SH-SY5Y (cell line): Measurements from ENCODE around the gene PFKFB2.

ENCODE experiments used
- GATA2 ChIP-seq: IDR thresholded peaks from 2 replicates; pipeline ENCODE4 v1.6.1; 2011; ENCODE audit warnings: mild to moderate bottlenecking, low read depth, low read length
- GATA3 ChIP-seq: IDR thresholded peaks from 2 replicates; pipeline ENCODE4 v1.6.1; 2011; ENCODE audit warnings: low read depth, mild to moderate bottlenecking, low read length, moderate library complexity

Gene PFKFB2

GRCh38 chr1:207027921-207028320 is 25.2 kb upstream of the PFKFB2 start:
- TF ChIP-seq GATA3 (no peak), GATA2 (no peak)

DNA sequence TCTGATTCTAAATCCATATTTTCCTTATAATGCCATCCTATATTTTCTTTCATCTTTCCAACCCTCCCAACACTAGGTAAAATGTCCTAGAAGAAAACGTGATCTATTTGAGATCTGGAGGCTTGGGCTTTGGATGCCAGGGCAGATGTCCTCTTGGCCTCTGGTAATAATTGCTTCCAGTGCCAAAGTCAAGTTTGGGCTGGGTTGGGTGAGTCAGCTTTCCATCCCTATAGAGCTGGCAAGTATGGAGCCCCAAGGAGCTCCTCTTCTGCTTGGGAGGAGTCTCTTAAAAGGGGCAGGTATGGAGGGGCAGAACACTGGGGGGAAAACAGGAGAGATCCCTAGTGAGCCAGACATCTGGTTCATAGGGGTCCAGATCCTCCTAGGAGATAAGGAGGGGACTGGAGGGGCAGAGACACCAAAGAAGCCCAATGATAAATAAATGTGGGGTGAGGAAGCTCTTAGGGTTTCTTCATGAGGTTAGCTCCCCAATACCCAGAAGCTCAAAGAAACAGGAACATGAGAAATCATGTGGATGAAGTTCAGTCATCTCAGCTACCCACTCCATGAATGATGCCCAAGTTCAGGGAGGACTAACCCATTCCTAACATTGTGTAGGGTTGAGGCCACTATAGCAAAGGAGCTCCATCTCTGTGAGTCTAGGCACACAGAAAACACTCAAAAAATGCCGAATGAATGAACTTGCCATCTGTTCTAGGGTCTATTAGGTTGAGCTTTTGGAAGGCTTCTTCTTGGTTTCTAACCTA is 24.0 kb upstream of the PFKFB2 start:
- TF ChIP-seq GATA3 (no peak), GATA2 (no peak)

DNA sequence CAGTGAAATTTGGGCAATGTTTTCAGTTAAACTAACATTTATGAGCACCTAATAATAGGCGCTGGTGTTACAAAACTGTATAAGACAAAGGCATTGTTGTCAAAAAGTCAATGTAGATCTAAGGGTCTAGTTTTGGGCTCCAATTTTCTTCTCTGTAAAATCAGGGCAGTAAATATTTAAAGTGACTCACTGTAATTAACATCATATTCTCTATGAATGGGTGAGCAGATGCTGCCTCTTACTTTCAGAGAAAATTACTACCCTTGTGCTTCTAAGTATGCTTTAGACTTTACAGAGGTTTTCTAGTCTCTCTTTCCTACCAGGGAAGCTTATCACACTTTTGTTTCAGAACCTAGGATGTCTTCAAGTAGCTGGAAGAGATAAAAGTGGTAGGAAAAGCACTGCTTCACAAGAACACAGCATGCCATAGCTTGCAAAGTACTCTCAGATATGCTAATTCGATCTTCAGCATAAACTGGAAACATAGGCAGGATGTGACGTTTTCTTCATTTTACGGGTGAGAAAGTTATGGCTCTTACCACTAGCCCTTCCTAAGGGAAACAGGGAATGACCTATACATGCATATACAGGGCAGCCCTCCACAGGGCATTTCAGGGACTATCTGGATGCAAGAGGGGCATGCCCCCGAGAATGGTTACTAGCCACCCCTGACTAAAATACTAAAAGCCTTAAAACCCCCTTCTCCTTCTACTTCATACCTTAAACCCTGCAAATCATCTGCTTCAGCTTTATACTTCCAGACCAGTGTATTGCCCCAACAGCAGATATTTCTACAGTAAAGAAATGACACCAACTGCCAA is 23.2 kb upstream of the PFKFB2 start:
- TF ChIP-seq GATA2 (no peak), GATA3 (no peak)

- TF ChIP-seq GATA3 (no peak), GATA2 (no peak)
Measured at GRCh38 chr1:207030522-207031009, 22.5 kb upstream of the PFKFB2 start.

DNA sequence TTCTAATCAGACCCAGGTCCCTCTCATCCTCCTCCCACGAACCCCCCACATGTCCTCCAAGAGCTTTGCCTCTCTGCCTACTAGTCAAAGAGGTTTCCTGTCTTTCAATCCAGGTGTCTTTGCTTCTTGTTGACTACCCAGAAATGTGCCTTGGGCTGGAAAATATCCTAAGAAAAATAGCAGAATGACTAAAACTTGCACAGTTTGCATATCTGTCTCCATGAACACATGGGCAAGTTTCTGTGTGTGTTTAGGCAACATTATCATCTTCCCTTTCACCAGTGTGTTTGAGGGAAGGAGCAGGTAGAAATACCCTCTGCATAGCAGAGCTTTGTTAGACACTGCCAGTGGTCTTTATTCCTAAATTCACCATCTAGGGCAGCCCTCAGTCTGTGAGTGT is 22.1 kb upstream of the PFKFB2 start:
- no peak for TF ChIP-seq GATA3

GRCh38 chr1:207031632-207032264 is 21.3 kb upstream of the PFKFB2 start:
- TF ChIP-seq GATA3, result no peak
- TF ChIP-seq GATA2, result no peak

DNA sequence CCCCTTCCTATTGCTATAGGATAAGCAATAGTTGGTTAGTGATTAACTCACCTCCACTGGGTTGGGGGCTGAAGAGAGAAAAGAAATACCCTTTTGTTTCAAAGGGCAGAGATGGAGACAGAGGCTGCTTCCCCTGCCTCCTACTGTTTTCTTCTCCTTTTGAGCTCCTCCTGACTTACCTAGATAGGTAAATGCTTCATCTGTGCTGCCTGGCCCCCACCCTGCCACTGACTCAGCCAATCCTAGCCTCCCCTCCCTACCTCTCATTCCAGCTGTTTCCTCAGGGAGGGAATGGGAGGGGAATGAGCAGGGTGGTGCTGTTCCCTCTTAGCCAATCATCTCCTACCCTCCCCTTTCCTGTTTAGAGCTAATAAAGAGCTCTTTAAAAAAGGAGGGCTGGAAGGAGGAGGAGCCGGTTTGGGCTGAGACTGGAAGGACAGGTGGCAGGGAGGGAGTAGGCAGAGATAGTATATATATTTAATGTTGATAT is 20.5 kb upstream of the PFKFB2 start, which contains the start of gene C1orf116:
Gene C1orf116, minus strand, starts transcription at position 229 of the 490 bp plus-strand sequence. CDS start 5,158 bp downstream, outside the sequence.
- TF ChIP-seq GATA3 (no peak), GATA2 (no peak)

DNA sequence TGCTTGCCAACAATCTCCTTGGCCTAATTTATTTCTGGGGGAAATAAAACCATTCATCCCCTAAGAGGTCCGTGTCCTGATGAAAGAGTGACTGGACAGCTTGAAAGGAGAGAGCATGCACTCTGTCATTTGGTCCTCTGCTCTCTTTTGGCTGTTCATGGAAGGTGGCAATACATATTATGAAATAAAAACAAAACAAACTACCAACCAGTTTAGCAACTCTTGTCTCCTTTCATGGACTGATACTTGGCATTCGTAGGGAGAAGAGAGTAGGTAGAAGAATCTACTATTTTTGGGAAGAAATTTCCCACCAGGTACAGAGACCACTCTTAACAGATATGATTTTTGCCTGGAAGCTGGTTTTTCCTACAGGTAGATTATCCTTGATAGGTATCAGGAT is 19.8 kb upstream of the PFKFB2 start:
- TF ChIP-seq GATA3 (no peak), GATA2 (no peak)

DNA sequence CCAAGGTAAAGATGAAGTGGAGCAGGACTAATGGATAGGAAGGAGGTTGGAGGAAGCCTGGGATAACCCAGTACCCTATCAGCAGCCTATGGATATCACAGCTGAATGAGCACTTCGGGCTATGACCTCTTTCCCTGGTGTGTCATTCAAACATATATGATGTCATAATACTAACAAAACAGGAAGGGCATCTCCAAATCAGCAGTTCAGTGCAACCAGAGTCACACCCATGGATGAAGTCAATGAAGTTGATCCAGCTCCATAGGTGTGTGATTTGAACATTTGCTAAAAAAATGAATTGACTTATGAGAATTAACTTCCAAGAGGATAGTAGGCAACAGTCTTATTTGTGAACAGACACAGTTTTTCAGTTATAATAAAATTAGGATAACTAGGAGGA is 18.9 kb upstream of the PFKFB2 start:
- TF ChIP-seq GATA3 (no peak), GATA2 (no peak)

DNA sequence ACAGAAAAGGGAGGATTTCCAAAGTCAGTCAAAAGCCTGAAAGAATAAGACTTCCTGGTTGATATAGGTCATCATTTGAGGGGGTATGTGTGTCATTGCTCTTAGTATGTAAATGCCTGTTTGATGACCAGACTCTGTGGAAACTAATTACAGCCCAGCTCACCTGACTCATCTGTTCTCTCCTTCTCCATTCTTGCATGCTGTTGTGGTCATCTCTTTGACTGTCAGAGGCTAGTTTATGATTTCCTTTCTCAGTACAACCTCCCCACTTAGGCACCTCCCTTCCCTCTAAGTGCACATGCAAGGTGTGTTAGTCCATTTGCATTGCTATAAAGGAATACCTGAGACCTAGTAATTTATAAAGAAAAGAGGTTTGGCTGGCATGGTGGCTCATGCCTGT is 18.1 kb upstream of the PFKFB2 start:
- TF ChIP-seq GATA2 (no peak), GATA3 (no peak)

DNA sequence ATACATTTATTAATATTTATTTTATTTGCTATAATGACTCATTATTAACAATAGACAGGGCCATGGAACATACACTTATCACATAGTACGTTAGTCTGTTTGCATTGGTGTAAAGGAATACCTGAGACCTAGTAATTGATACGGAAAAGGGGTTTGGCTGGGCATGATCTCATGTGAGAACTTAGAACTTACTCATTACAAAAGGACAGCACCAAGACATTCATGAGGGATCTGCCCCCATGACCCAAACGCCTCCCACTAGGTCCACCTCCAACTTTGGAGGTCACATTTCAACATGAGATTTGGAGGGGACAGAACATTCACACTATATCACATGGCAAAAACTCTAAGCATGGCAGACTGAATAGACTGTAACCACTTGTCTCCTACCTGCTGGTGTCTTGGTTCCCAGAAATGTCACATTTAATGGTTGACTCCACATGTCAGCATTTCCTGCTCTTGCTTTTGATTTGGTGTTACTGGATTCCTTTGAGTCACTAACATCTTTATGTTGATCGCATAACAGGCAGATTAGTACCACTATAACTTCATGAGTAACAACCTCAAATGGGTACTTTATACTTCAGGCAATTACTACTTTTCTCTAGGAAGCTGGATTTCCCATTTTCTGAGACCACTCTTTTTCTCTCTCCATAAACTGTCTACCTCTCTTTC is 17.1 kb upstream of the PFKFB2 start:
- TF ChIP-seq GATA2 (no peak), GATA3 (no peak)

- TF ChIP-seq GATA2, result no peak
- TF ChIP-seq GATA3, result no peak
Measured at GRCh38 chr1:207036865-207037264, 16.2 kb upstream of the PFKFB2 start.

GRCh38 chr1:207039380-207040180 is 13.5 kb upstream of the PFKFB2 start:
- TF ChIP-seq GATA2 (no peak), GATA3 (no peak)
